GM19025 (cell line): ENCODE results near the gene HSPA1B.

Experiments
- ATAC-seq: cut with Tn5 transposase; IDR thresholded peaks from one replicate; pipeline ENCODE4 v1.9.1; 2021; ENCODE audit warnings: mild to moderate bottlenecking, low read depth, moderate library complexity; ENCODE audit not compliant: unreplicated experiment

HSPA1B gene

GRCh38 chr6:31876357-31876756 is 48.8 kb downstream of the HSPA1B start:
- ATAC-seq = no peak

- no peak for ATAC-seq
Observed at GRCh38 chr6:31877125-31877650, 49.6 kb downstream of the HSPA1B start.

- ATAC-seq = no peak
Observed at GRCh38 chr6:31877651-31878161, 50.2 kb downstream of the HSPA1B start.

DNA sequence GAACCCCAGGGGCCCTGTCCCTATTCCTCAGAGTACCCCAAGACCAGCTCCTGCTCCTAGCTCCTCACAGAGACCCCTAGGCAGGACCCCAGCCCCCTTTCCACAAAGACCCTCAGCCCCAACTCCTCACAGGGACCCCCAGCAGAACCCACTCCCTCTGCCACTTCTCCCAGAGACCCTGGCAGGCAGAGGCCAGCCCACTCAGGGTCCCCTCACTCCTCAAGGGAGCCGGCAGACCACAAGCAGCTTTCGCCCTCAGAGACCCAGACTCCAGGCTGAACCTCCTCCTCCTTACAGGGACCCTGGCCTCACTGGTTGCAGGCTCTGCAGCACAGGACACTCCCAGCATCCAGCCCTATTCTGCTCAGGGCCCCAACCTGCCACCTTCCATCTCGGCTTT is 50.7 kb downstream of the HSPA1B start:
- no peak for ATAC-seq

GRCh38 chr6:31878726-31879125 is 51.2 kb downstream of the HSPA1B start, which contains the start of gene SLC44A4:
TSS of gene SLC44A4 (minus strand) at chr6:31878997. CDS start at chr6:31878980, 17 bp downstream.
- ATAC-seq = no peak

- ATAC-seq = no peak
Observed at GRCh38 chr6:31879143-31879542, 51.6 kb downstream of the HSPA1B start.
